ENCODE results near the gene STK32C.

DNA sequence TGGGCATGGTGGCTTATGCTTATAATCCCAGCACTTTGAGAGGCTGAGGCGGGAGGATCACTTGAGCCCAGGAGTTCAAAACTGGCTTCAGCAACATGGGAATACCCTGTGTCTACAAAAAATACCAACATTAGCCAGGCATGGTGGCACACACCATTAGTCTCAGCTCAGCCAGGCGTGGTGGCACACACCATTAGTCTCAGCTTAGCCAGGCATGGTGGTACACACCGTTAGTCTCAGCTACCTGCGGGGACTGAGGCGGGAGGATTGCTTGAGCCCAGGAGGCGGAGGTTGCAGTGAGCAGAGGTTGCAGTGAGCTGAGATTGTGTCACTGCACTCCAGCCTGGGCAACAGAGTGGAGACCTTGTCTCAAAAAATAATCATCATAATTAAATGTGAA, 33.3 kb upstream of the STK32C start:
- TF ChIP-seq, protein P1, sequence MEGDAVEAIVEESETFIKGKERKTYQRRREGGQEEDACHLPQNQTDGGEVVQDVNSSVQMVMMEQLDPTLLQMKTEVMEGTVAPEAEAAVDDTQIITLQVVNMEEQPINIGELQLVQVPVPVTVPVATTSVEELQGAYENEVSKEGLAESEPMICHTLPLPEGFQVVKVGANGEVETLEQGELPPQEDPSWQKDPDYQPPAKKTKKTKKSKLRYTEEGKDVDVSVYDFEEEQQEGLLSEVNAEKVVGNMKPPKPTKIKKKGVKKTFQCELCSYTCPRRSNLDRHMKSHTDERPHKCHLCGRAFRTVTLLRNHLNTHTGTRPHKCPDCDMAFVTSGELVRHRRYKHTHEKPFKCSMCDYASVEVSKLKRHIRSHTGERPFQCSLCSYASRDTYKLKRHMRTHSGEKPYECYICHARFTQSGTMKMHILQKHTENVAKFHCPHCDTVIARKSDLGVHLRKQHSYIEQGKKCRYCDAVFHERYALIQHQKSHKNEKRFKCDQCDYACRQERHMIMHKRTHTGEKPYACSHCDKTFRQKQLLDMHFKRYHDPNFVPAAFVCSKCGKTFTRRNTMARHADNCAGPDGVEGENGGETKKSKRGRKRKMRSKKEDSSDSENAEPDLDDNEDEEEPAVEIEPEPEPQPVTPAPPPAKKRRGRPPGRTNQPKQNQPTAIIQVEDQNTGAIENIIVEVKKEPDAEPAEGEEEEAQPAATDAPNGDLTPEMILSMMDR (conservative IDR thresholded peaks at IDR 0.05) = no peak
- TF ChIP-seq EZH2 (IDR thresholded peaks at IDR 0.05; ENCODE audit: low read depth) = no peak
